Fibroblast of villous mesenchyme (primary cell): ENCODE data around the gene NEDD8. TPM values are rescaled to one million over a fixed set of nuclear protein-coding genes. Genes with fewer than 3 reads are reported as not detected.

Source experiments
- DNase-seq: peaks from one replicate; pipeline ENCODE4 v3.0.0-alpha.2; 2010; ENCODE audit warnings: low read depth
- H3K4me3 ChIP-seq: 2 replicates; pipeline ENCODE4 v1.5.1; 2011; ENCODE audit warnings: low read depth, mild to moderate bottlenecking, low read length
- CTCF ChIP-seq: IDR thresholded peaks from 2 replicates; pipeline ENCODE4 v1.5.1; 2012; ENCODE audit warnings: low read depth, mild to moderate bottlenecking, low read length; ENCODE audit not compliant: insufficient read depth
- total RNA-seq: library from RNA; depleted of rRNA; stranded (reverse); fragments of >200 nt; gene quantifications from 2 replicates; pipeline ENCODE4 v1.2.3, GENCODE V29; 2012

NEDD8 gene
- total RNA-seq, 1 donor, result 128 TPM

- DNase-seq, result no peak
Measured at GRCh38 chr14:24194186-24194872, 37.8 kb downstream of the NEDD8 start.

GRCh38 chr14:24192933-24193332 is 39.2 kb downstream of the NEDD8 start:
- no peak for DNase-seq
- H3K4me3 ChIP-seq, result no peak overlapping the region
- TF ChIP-seq CTCF, result no peak

More at GRCh38 chr14:24194186-24194872, 37.8 kb downstream of the NEDD8 start:
- peak overlapping the region; percentile 84 for H3K4me3 ChIP-seq
- TF ChIP-seq CTCF, result no peak

- no peak overlapping the region for H3K4me3 ChIP-seq
- no peak for TF ChIP-seq CTCF
- no peak for DNase-seq
Measured at GRCh38 chr14:24190416-24190815, 41.8 kb downstream of the NEDD8 start.

- DNase-seq, result no peak
- no peak for TF ChIP-seq CTCF
- no peak overlapping the region for H3K4me3 ChIP-seq
Measured at GRCh38 chr14:24189460-24189859, 42.7 kb downstream of the NEDD8 start.

- DNase-seq, result no peak
- no peak for TF ChIP-seq CTCF
- peak overlapping the region; percentile 76 for H3K4me3 ChIP-seq
Measured at GRCh38 chr14:24189059-24189375, 43.1 kb downstream of the NEDD8 start.

- H3K4me3 ChIP-seq, result peak within 1 kb of the TSS; percentile 76
- no peak for TF ChIP-seq CTCF
- peak; percentile 99 for DNase-seq
Measured at GRCh38 chr14:24188251-24189058, 43.7 kb downstream of the NEDD8 start, which contains the start of gene IPO4. TSS of gene IPO4 (minus strand) at chr14:24188816. CDS start at chr14:24188787, 29 bp downstream.

- DNase-seq, result no peak
- H3K4me3 ChIP-seq, result peak overlapping the region; percentile 76
- TF ChIP-seq CTCF, result no peak
Measured at GRCh38 chr14:24187539-24187915, 44.6 kb downstream of the NEDD8 start.
